Bronchial epithelial cell (primary cell): ENCODE data around the gene IFNGR1. TPM values are rescaled to one million over a fixed set of nuclear protein-coding genes. Genes with fewer than 3 reads are reported as not detected.

ENCODE experiments used
- DNase-seq: peaks from one replicate; pipeline ENCODE4 v3.0.0-alpha.2; 2010; ENCODE audit warnings: low read depth
- FAIRE-seq: peaks from 2 replicates; lab custom pipeline; 2011; peaks lifted over from hg19 to GRCh38; lab: Jason Lieb, UNC
- H3K27me3 ChIP-seq: 2 replicates; pipeline ENCODE4 v1.5.1; 2011; ENCODE audit warnings: low read length; ENCODE audit not compliant: control insufficient read depth, insufficient read depth
- H3K36me3 ChIP-seq: 2 replicates; pipeline ENCODE4 v1.5.1; 2011; ENCODE audit warnings: low read length; ENCODE audit not compliant: control insufficient read depth, insufficient read depth
- H3K4me3 ChIP-seq: 2 replicates; pipeline ENCODE4 v1.5.1; 2011; ENCODE audit warnings: mild to moderate bottlenecking, low read depth, low read length, control low read depth
- CTCF ChIP-seq: IDR thresholded peaks from 2 replicates; pipeline ENCODE4 v1.5.1; 2011; ENCODE audit warnings: mild to moderate bottlenecking, moderate library complexity, low read length, control low read depth, inconsistent platforms; ENCODE audit not compliant: insufficient read depth, severe bottlenecking
- total RNA-seq: library from RNA; depleted of rRNA; stranded (reverse); fragments of >200 nt; gene quantifications from 2 replicates; pipeline ENCODE4 v1.2.1, GENCODE V29; 2014

Gene IFNGR1
- total RNA-seq, 1 donor from 2014 or later, result 83.5 TPM

- peak; percentile 80 for FAIRE-seq
These were observed 58.4 kb downstream of the IFNGR1 start for GRCh38 chr6:137160763-137161162.

GRCh38 chr6:137159912-137160311 is 59.3 kb downstream of the IFNGR1 start:
- Histone ChIP-seq H3K36me3 (no peaks in the 10 kb centered on the region), H3K4me3 (no peak overlapping the region), H3K27me3 (no peaks in the 10 kb centered on the region)
- DNase-seq, result peak; percentile 6
- TF ChIP-seq CTCF, result no peak
- FAIRE-seq, result no peak

More at GRCh38 chr6:137160763-137161162, 58.4 kb downstream of the IFNGR1 start:
- no peak overlapping the region for H3K4me3 ChIP-seq
- peak; percentile 79 for DNase-seq
- no peaks in the 10 kb centered on the region for H3K27me3 ChIP-seq
- no peak for TF ChIP-seq CTCF
- H3K36me3 ChIP-seq, result no peaks in the 10 kb centered on the region

- no peaks in the 10 kb centered on the region for H3K36me3 ChIP-seq
- TF ChIP-seq CTCF, result no peak
These were observed 61.6 kb downstream of the IFNGR1 start for GRCh38 chr6:137157601-137158000.

GRCh38 chr6:137156650-137157049 is 62.5 kb downstream of the IFNGR1 start:
- no peak for FAIRE-seq
- no peak for TF ChIP-seq CTCF

More at GRCh38 chr6:137157601-137158000, 61.6 kb downstream of the IFNGR1 start:
- peak; percentile 85 for DNase-seq
- no peak overlapping the region for H3K4me3 ChIP-seq
- no peaks in the 10 kb centered on the region for H3K27me3 ChIP-seq
- FAIRE-seq, result no peak

GRCh38 chr6:137155830-137156229 is 63.4 kb downstream of the IFNGR1 start:
- TF ChIP-seq CTCF, result no peak
- FAIRE-seq (peak; percentile 47), DNase-seq (peak; percentile 80)

More at GRCh38 chr6:137156650-137157049, 62.5 kb downstream of the IFNGR1 start:
- H3K27me3 ChIP-seq, result no peaks in the 10 kb centered on the region
- no peaks in the 10 kb centered on the region for H3K36me3 ChIP-seq
- no peak overlapping the region for H3K4me3 ChIP-seq
- no peak for DNase-seq

GRCh38 chr6:137150072-137150471 is 69.1 kb downstream of the IFNGR1 start:
- no peak for DNase-seq
- FAIRE-seq, result no peak
- Histone ChIP-seq H3K27me3 (no peaks in the 10 kb centered on the region), H3K36me3 (no peaks in the 10 kb centered on the region), H3K4me3 (no peak overlapping the region)
- no peak for TF ChIP-seq CTCF

More at GRCh38 chr6:137155830-137156229, 63.4 kb downstream of the IFNGR1 start:
- no peaks in the 10 kb centered on the region for H3K27me3 ChIP-seq
- H3K36me3 ChIP-seq, result no peaks in the 10 kb centered on the region
- H3K4me3 ChIP-seq, result no peak overlapping the region
